ENCODE data around the gene TTC21A. TPM values are rescaled to one million over a fixed set of nuclear protein-coding genes. Genes with fewer than 3 reads are reported as not detected.

Gene TTC21A
- total RNA-seq, 1 experiment from 2014 or later = 1.7 TPM

GRCh38 chr3:39149498-39150147 lies 42.1 kb downstream of the TTC21A start:
- Histone ChIP-seq H3K14ac (ENCODE audit: insufficient read depth, low read length) (no peak overlapping the region), H3K4me1 (ENCODE audit: insufficient read depth, low read length) (peaks cover 22% of the 10 kb centered on the region; the same call in 1 of the 2 replicates), H3T11ph (ENCODE audit: low read length) (no peak overlapping the region), H4K91ac (ENCODE audit: insufficient read length, low read depth, low read length) (no peak overlapping the region), H3K18ac (ENCODE audit: insufficient read length, low read depth, low read length) (no peak overlapping the region), H4K5ac (ENCODE audit: insufficient read length, low read depth, low read length) (no peak overlapping the region), H2AK5ac (ENCODE audit: insufficient read length, low read length) (no peak overlapping the region), H2AFZ (ENCODE audit: low read length) (no peak overlapping the region), H2BK5ac (ENCODE audit: insufficient read length, low read length) (no peak overlapping the region), H3K4me2 (ENCODE audit: insufficient read depth, insufficient read length, low read length) (no peak overlapping the region), H3K79me1 (ENCODE audit: insufficient read depth, low read depth, low read length, poor library complexity, severe bottlenecking) (no peaks in the 10 kb centered on the region), H2BK15ac (ENCODE audit: low read depth, low read length) (no peak overlapping the region), H3K23me2 (ENCODE audit: insufficient read length, low read depth, low read length, poor library complexity, severe bottlenecking) (peaks cover 12% of the 10 kb centered on the region), H2BK120ac (ENCODE audit: low read depth, low read length, poor library complexity, severe bottlenecking) (no peak overlapping the region), H3K27me3 (ENCODE audit: insufficient read depth, low read length) (no peaks in the 10 kb centered on the region), H3K4ac (ENCODE audit: low read depth, low read length) (no peak overlapping the region), H3K9me3 (ENCODE audit: control insufficient read depth, low read depth, low read length) (no peaks in the 10 kb centered on the region), H3K79me2 (ENCODE audit: insufficient read depth, low read length) (peaks cover 5% of the 10 kb centered on the region; the same call in 1 of the 2 replicates), H3K27ac (ENCODE audit: insufficient read length, low read depth, low read length) (no peak overlapping the region), H4K8ac (replicated peaks; ENCODE audit: insufficient read length, low read depth, low read length) (no peak overlapping the region), H2BK12ac (ENCODE audit: insufficient read length, low read depth, low read length) (no peak overlapping the region), H3K23ac (ENCODE audit: insufficient read length, low read depth, low read length) (no peak overlapping the region), H3K9ac (ENCODE audit: extremely low read depth, insufficient read length, low read length) (no peak overlapping the region), H4K20me1 (ENCODE audit: control insufficient read depth, insufficient read depth, insufficient read length) (no peaks in the 10 kb centered on the region), H3K56ac (ENCODE audit: insufficient read length, low read depth, low read length) (no peak overlapping the region), H2BK20ac (ENCODE audit: low read depth, low read length, poor library complexity, severe bottlenecking) (no peak overlapping the region)
- peaks cover 64 to 72% of the 10 kb centered on the region in 2 experiments for H3K4me1 Mint-ChIP-seq
- H3K9me3 Mint-ChIP-seq = no peaks in the 10 kb centered on the region; a peak in 2 of 5 replicates
- H3K27me3 Mint-ChIP-seq (ENCODE audit: low read depth) = peaks cover 2% of the 10 kb centered on the region
- no peak overlapping the region; a peak in 1 of 5 replicates for H3K4me3 Mint-ChIP-seq
- no peak for TF ChIP-seq CTCF (conservative IDR thresholded peaks at IDR 0.05)
- H3K36me3 Mint-ChIP-seq (ENCODE audit: insufficient read depth in 1 of 3, low read depth in 3 of 3) = peaks cover 5 to 27% (median 22%) of the 10 kb centered on the region in 3 experiments
- DNase-seq = no peak
- WGBS (ENCODE audit: extremely low coverage, insufficient read length, low lambda C conversion rate) = no CpG with 5 or more reads among the region's 3 CpGs
- H3K27ac Mint-ChIP-seq = peak overlapping the region in 2 of 3 experiments; percentile 30 to 56; a peak in 4 of 7 replicates
